Lower lobe of right lung (tissue), 2 donors: Measurements from ENCODE around the gene KLHL22. TPM values are rescaled to one million over a fixed set of nuclear protein-coding genes. Genes with fewer than 3 reads are reported as not detected.

Experiments
- ATAC-seq, 2 donors: fragments of 200-7000 bp; cut with Tn5 transposase; one replicate each; pipeline ENCODE4 v1.9.1; 2020 to 2022; ENCODE audit warnings: mild to moderate bottlenecking in 2 of 2, moderate library complexity in 2 of 2
- DNase-seq: peaks from one replicate; pipeline ENCODE4 v3.0.0-alpha.2; 2020
- H3K27ac ChIP-seq: fragments of 200-600 bp; one replicate; pipeline ENCODE4 v1.8.0; 2022
- H3K27me3 ChIP-seq: fragments of 200-600 bp; one replicate; pipeline ENCODE4 v1.8.0; 2022; ENCODE audit warnings: low read depth
- H3K36me3 ChIP-seq: fragments of 200-600 bp; one replicate; pipeline ENCODE4 v1.8.0; 2022; ENCODE audit warnings: mild to moderate bottlenecking
- H3K4me1 ChIP-seq: fragments of 200-600 bp; one replicate; pipeline ENCODE4 v1.8.0; 2022
- H3K4me3 ChIP-seq: fragments of 200-600 bp; one replicate; pipeline ENCODE4 v1.8.0; 2022; ENCODE audit warnings: mild to moderate bottlenecking
- H3K9me3 ChIP-seq: fragments of 200-600 bp; one replicate; pipeline ENCODE4 v1.8.0; 2022
- CTCF ChIP-seq: fragments of 200-600 bp; IDR thresholded peaks from one replicate; pipeline ENCODE4 v1.8.0; 2022; ENCODE audit warnings: antibody characterized with exemption, mild to moderate bottlenecking
- intact Hi-C: fragments of 100-400 bp; cut with DNase I; formaldehyde crosslinking; loops from one replicate; pipeline ENCODE4 v1.11.0; 2022
- total RNA-seq: library from RNA; stranded (reverse); fragmentation: NEBNext Ultra II Directional; extraction: Animal tissue kit (Norgen Biotek cat#: 25700); gene quantifications from one replicate; pipeline ENCODE4 v1.2.1, GENCODE V29; 2021
- donor health status: DM: no; HTN: yes; CAD: no; lungs with severe emphysema.

Gene KLHL22
- total RNA-seq, 1 donor from 2014 or later: 24.0 TPM

DNA sequence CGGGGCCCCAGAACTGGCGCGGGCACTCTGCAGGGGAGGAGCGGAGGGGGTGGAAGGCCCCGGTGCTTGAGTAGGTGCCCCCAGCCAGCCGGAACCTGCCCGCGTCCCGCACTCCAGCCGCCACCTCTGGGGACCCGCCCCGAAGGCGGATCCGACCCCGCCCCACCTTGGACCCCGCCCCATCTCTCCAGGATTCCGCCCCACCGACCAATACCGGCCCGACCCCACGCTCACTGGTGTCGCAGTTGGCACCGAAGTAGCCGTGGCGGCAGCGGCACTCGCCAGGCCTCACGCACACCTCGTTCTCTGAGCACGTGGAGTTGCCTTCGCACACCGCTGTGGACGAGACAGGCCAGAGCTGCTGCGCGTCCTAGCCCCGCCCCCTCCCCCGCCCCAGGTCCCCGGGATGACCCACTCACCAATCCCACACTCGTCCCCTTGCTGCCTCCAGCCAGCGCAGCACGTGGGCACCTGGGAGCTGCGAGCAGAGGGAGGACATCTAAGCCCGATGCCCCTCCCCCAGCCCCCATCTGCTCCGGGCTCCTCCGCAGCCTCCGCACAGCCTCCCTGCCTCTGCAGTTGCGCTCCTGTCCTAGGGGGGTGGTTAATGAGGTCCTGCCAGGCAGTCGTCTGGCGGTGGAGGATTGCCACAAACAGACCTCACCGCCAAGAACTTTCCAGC is 63.9 kb downstream of the KLHL22 start:
- H3K9me3 ChIP-seq: no peaks in the 10 kb centered on the region
- intact Hi-C loops: no loop called here
- no peak for TF ChIP-seq CTCF
- DNase-seq: peak; percentile 51
- peaks cover 23% of the 10 kb centered on the region for H3K4me1 ChIP-seq
- ATAC-seq: no peak
- no peak overlapping the region for H3K27ac ChIP-seq
- peaks cover 51% of the 10 kb centered on the region for H3K27me3 ChIP-seq
- H3K4me3 ChIP-seq: peak overlapping the region; percentile 54
- H3K36me3 ChIP-seq: peaks cover 16% of the 10 kb centered on the region

DNA sequence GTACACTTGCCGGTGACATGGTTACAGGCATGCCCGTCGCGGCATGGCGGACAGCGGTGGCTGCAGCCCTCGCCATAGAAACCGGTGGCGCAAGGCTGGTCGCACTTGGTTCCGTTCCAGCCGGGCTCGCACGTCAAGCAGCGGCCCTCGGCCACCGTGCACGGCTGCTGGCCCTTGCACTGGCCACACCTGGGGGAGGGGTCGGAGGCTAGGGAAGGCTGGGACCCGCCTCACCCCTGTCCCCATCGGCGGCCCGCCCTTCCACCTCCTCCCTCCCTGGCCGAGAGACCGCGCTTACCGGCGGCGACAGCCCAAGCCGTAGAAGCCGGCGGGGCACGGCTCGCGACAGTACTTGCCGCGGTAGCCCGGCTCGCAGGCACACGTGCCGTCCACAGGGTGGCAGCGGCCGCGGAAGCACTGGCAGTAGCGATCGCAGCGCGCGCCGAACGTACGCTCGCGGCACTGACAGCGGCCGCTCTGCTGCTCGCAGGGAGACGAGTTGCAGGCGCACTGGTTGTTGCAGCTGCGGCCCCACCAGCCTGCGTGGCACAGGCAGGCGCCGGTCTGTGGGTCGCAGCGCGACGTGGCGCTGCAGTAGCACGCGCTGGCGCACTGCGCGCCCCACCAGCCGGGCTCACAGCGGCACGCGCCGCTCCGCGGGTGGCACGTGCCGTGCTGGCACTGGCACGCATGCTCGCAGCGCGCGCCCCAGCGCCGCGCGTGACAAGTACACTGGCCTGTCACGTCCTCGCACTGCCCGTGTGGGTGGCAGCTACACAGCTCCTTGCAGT is 64.7 kb downstream of the KLHL22 start:
- intact Hi-C loops: no loop called here
- DNase-seq: peak; percentile 70
- Histone ChIP-seq H3K9me3 (no peaks in the 10 kb centered on the region), H3K4me1 (peaks cover 22% of the 10 kb centered on the region), H3K4me3 (peak overlapping the region; percentile 54), H3K27ac (no peak overlapping the region), H3K36me3 (peaks cover 16% of the 10 kb centered on the region), H3K27me3 (peaks cover 53% of the 10 kb centered on the region)
- ATAC-seq: peak; percentile 64 to 73
- TF ChIP-seq CTCF: peak; percentile 32

GRCh38 chr22:20430101-20430719 is 65.4 kb downstream of the KLHL22 start:
- Histone ChIP-seq H3K27me3 (peaks cover 50% of the 10 kb centered on the region), H3K4me3 (peak overlapping the region; percentile 54)

GRCh38 chr22:20429254-20430100 is 66.1 kb downstream of the KLHL22 start:
- peak; percentile 71 to 72 for ATAC-seq
- intact Hi-C loops: no loop called here
- H3K27ac ChIP-seq: no peak overlapping the region

More at GRCh38 chr22:20430101-20430719, 65.4 kb downstream of the KLHL22 start:
- no peaks in the 10 kb centered on the region for H3K9me3 ChIP-seq
- ATAC-seq (peak in 1 of 2 donors; percentile 4), DNase-seq (peak; percentile 42)
- no peak overlapping the region for H3K27ac ChIP-seq
- peaks cover 16% of the 10 kb centered on the region for H3K36me3 ChIP-seq
- peaks cover 22% of the 10 kb centered on the region for H3K4me1 ChIP-seq
- TF ChIP-seq CTCF: no peak
- intact Hi-C loops: no loop called here

More at GRCh38 chr22:20429254-20430100, 66.1 kb downstream of the KLHL22 start:
- Histone ChIP-seq H3K36me3 (peaks cover 22% of the 10 kb centered on the region), H3K4me1 (peaks cover 30% of the 10 kb centered on the region), H3K27me3 (peaks cover 50% of the 10 kb centered on the region), H3K4me3 (peak overlapping the region; percentile 54), H3K9me3 (no peaks in the 10 kb centered on the region)
- DNase-seq: peak; percentile 84
- no peak for TF ChIP-seq CTCF
